HG02840 (cell line): ENCODE measurements around the gene KLF2.
"Not testable (repeated sequence)": the region's sequence is repeated elsewhere in the genome, so short reads cannot be mapped to it uniquely, and the experiment has no call there.

Experiments
- ATAC-seq: cut with Tn5 transposase; IDR thresholded peaks from one replicate; pipeline ENCODE4 v1.9.1; 2021; ENCODE audit warnings: mild to moderate bottlenecking, moderate library complexity, moderate number of reproducible peaks; ENCODE audit not compliant: unreplicated experiment, low FRiP score

Gene KLF2

GRCh38 chr19:16335226-16335625 lies 10.6 kb downstream of the KLF2 start:
- no peak for ATAC-seq

GRCh38 chr19:16336571-16336970 lies 11.9 kb downstream of the KLF2 start:
- no peak for ATAC-seq

GRCh38 chr19:16337809-16338469 lies 13.3 kb downstream of the KLF2 start:
- no peak for ATAC-seq

- ATAC-seq, result no peak
Observed at GRCh38 chr19:16338470-16339360, 14.1 kb downstream of the KLF2 start.

GRCh38 chr19:16339361-16339725 lies 14.7 kb downstream of the KLF2 start:
- no peak for ATAC-seq

GRCh38 chr19:16340092-16340491 lies 15.5 kb downstream of the KLF2 start:
- ATAC-seq, result no peak

GRCh38 chr19:16340654-16341053 lies 16.0 kb downstream of the KLF2 start:
- no peak for ATAC-seq

GRCh38 chr19:16342002-16342715 lies 17.5 kb downstream of the KLF2 start:
- ATAC-seq, result peak; percentile 57

- no peak for ATAC-seq
Observed at GRCh38 chr19:16343156-16343555, 18.5 kb downstream of the KLF2 start.

- no peak for ATAC-seq
Observed at GRCh38 chr19:16345457-16345856, 20.8 kb downstream of the KLF2 start.

- ATAC-seq, result not testable (repeated sequence)
Observed at GRCh38 chr19:16347099-16347498, 22.5 kb downstream of the KLF2 start.

- no peak for ATAC-seq
Observed at GRCh38 chr19:16347706-16348105, 23.1 kb downstream of the KLF2 start.

- no peak for ATAC-seq
Observed at GRCh38 chr19:16349551-16350152, 25.0 kb downstream of the KLF2 start.

GRCh38 chr19:16351133-16351809 lies 26.6 kb downstream of the KLF2 start:
- ATAC-seq, result no peak

GRCh38 chr19:16355293-16356043 lies 30.8 kb downstream of the KLF2 start:
- ATAC-seq, result no peak

GRCh38 chr19:16358456-16358855 lies 33.8 kb downstream of the KLF2 start:
- no peak for ATAC-seq

- no peak for ATAC-seq
Observed at GRCh38 chr19:16359074-16359473, 34.4 kb downstream of the KLF2 start.

- no peak for ATAC-seq
Observed at GRCh38 chr19:16359964-16360363, 35.3 kb downstream of the KLF2 start.

GRCh38 chr19:16360738-16361137 lies 36.1 kb downstream of the KLF2 start:
- no peak for ATAC-seq

- no peak for ATAC-seq
Observed at GRCh38 chr19:16361254-16361653, 36.6 kb downstream of the KLF2 start.
